H9 (cell line): ENCODE data around the gene ACKR3. TPM values are rescaled to one million over a fixed set of nuclear protein-coding genes. Genes with fewer than 3 reads are reported as not detected.

Experiments used
- DNase-seq: peaks from one replicate; pipeline ENCODE4 v3.0.0-alpha.2; 2017
- H2AFZ ChIP-seq: one replicate; pipeline ENCODE4 v1.6.1; 2013; ENCODE audit warnings: mild to moderate bottlenecking, low read length, control low read depth, moderate library complexity
- H2AK5ac ChIP-seq: 2 replicates; pipeline ENCODE4 v1.6.1; 2013; ENCODE audit warnings: low read length, control low read depth, mixed read lengths; ENCODE audit not compliant: insufficient read length
- H2BK120ac ChIP-seq: one replicate; pipeline ENCODE4 v1.6.1; 2013; ENCODE audit warnings: low read depth, mild to moderate bottlenecking, low read length, control low read depth, inconsistent platforms; ENCODE audit not compliant: poor library complexity, severe bottlenecking
- H2BK12ac ChIP-seq: 2 replicates; pipeline ENCODE4 v1.6.1; 2013; ENCODE audit warnings: low read length, control low read depth, mixed read lengths, low read depth; ENCODE audit not compliant: insufficient read length
- H2BK15ac ChIP-seq: 2 replicates; pipeline ENCODE4 v1.6.1; 2013; ENCODE audit warnings: low read depth, low read length, control low read depth
- H2BK20ac ChIP-seq: one replicate; pipeline ENCODE4 v1.6.1; 2013; ENCODE audit warnings: low read depth, mild to moderate bottlenecking, low read length, control low read depth, inconsistent platforms; ENCODE audit not compliant: poor library complexity, severe bottlenecking
- H2BK5ac ChIP-seq: 2 replicates; pipeline ENCODE4 v1.6.1; 2013; ENCODE audit warnings: low read length, control low read depth, mixed read lengths; ENCODE audit not compliant: insufficient read length
- H3K14ac ChIP-seq: 2 replicates; pipeline ENCODE4 v1.6.1; 2013; ENCODE audit warnings: low read length, control low read depth; ENCODE audit not compliant: insufficient read depth
- H3K18ac ChIP-seq: 2 replicates; pipeline ENCODE4 v1.6.1; 2013; ENCODE audit warnings: low read depth, mild to moderate bottlenecking, mixed read lengths, low read length, control low read depth; ENCODE audit not compliant: insufficient read length
- H3K23ac ChIP-seq: 2 replicates; pipeline ENCODE4 v1.6.1; 2013; ENCODE audit warnings: low read length, control low read depth, mixed read lengths, low read depth; ENCODE audit not compliant: insufficient read length
- H3K23me2 ChIP-seq: 2 replicates; pipeline ENCODE4 v1.6.1; 2013; ENCODE audit warnings: low read depth, mild to moderate bottlenecking, mixed read lengths, low read length, control low read depth; ENCODE audit not compliant: insufficient read length, poor library complexity, severe bottlenecking
- H3K27ac ChIP-seq: 2 replicates; pipeline ENCODE4 v1.5.1; 2013; ENCODE audit warnings: low read length, control low read depth, mixed read lengths, low read depth; ENCODE audit not compliant: insufficient read length
- H3K27me3 ChIP-seq: 2 replicates; pipeline ENCODE4 v1.6.1; 2013; ENCODE audit warnings: low read length, control low read depth, inconsistent platforms; ENCODE audit not compliant: insufficient read depth
- H3K4ac ChIP-seq: 2 replicates; pipeline ENCODE4 v1.6.1; 2013; ENCODE audit warnings: low read depth, mild to moderate bottlenecking, control low read depth, inconsistent platforms, low read length, moderate library complexity
- H3K4me1 ChIP-seq: 2 replicates; pipeline ENCODE4 v1.6.1; 2013; ENCODE audit warnings: low read length, control low read depth, inconsistent platforms; ENCODE audit not compliant: insufficient read depth
- H3K4me2 ChIP-seq: 2 replicates; pipeline ENCODE4 v1.6.1; 2013; ENCODE audit warnings: low read length, control low read depth, mixed read lengths; ENCODE audit not compliant: insufficient read length, insufficient read depth
- H3K56ac ChIP-seq: 2 replicates; pipeline ENCODE4 v1.6.1; 2013; ENCODE audit warnings: low read depth, mild to moderate bottlenecking, mixed read lengths, low read length, control low read depth; ENCODE audit not compliant: insufficient read length
- H3K79me1 ChIP-seq: 2 replicates; pipeline ENCODE4 v1.6.1; 2013; ENCODE audit warnings: low read depth, mild to moderate bottlenecking, moderate library complexity, low read length, control low read depth, inconsistent platforms; ENCODE audit not compliant: insufficient read depth, poor library complexity, severe bottlenecking
- H3K79me2 ChIP-seq: 2 replicates; pipeline ENCODE4 v1.6.1; 2013; ENCODE audit warnings: low read length, control low read depth, inconsistent platforms; ENCODE audit not compliant: insufficient read depth
- H3K9ac ChIP-seq: 2 replicates; pipeline ENCODE4 v1.6.1; 2013; ENCODE audit warnings: low read length, control low read depth, mixed read lengths; ENCODE audit not compliant: insufficient read length; ENCODE audit errors: extremely low read depth
- H3K9me3 ChIP-seq: one replicate; pipeline ENCODE4 v1.6.1; 2013; ENCODE audit warnings: low read depth, low read length, inconsistent platforms; ENCODE audit not compliant: control insufficient read depth
- H3T11ph ChIP-seq: one replicate; pipeline ENCODE4 v1.6.1; 2013; ENCODE audit warnings: mild to moderate bottlenecking, low read length, control low read depth, inconsistent platforms
- H4K20me1 ChIP-seq: one replicate; pipeline ENCODE4 v1.6.1; 2013; ENCODE audit not compliant: control insufficient read depth, insufficient read length, insufficient read depth
- H4K5ac ChIP-seq: 2 replicates; pipeline ENCODE4 v1.6.1; 2013; ENCODE audit warnings: low read depth, mild to moderate bottlenecking, mixed read lengths, low read length, control low read depth; ENCODE audit not compliant: insufficient read length
- H4K8ac ChIP-seq: replicated peaks from 2 replicates; pipeline ENCODE4 v1.6.1; 2013; ENCODE audit warnings: low read length, control low read depth, mixed read lengths, low read depth; ENCODE audit not compliant: insufficient read length
- H4K91ac ChIP-seq: 2 replicates; pipeline ENCODE4 v1.6.1; 2013; ENCODE audit warnings: low read depth, mild to moderate bottlenecking, moderate library complexity, mixed read lengths, low read length, control low read depth; ENCODE audit not compliant: insufficient read length
- H3K27ac Mint-ChIP-seq, 3 experiments: 2 replicates in 2 of 3; 3 replicates in 1 of 3; pipeline ENCODE4 v1.8.0; 2020 to 2021; ENCODE audit warnings: mixed read lengths in 3 of 3, mild to moderate bottlenecking in 1 of 3, moderate library complexity in 1 of 3
- H3K27me3 Mint-ChIP-seq: 2 replicates; pipeline ENCODE4 v1.8.0; 2021; ENCODE audit warnings: low read depth, mild to moderate bottlenecking, moderate library complexity, mixed read lengths
- H3K36me3 Mint-ChIP-seq, 3 experiments: 2 replicates in 2 of 3; 3 replicates in 1 of 3; pipeline ENCODE4 v1.8.0; 2020 to 2021; ENCODE audit warnings: low read depth in 3 of 3, mixed read lengths in 3 of 3; ENCODE audit not compliant: insufficient read depth in 1 of 3
- H3K4me1 Mint-ChIP-seq, 2 experiments: 2 replicates each; pipeline ENCODE4 v1.8.0; 2020; ENCODE audit warnings: mixed read lengths in 2 of 2
- H3K4me3 Mint-ChIP-seq, 2 experiments: 2 replicates in 1 of 2; 3 replicates in 1 of 2; pipeline ENCODE4 v1.8.0; 2020 to 2021; ENCODE audit warnings: mild to moderate bottlenecking in 2 of 2, mixed read lengths in 2 of 2, moderate library complexity in 1 of 2
- H3K9me3 Mint-ChIP-seq, 2 experiments: 2 replicates in 1 of 2; 3 replicates in 1 of 2; pipeline ENCODE4 v1.8.0; 2020; ENCODE audit warnings: mild to moderate bottlenecking in 2 of 2, mixed read lengths in 2 of 2, moderate library complexity in 1 of 2
- WGBS: extraction: QIAGEN DNeasy Blood & Tissue Kit; methylation state at CpG from one replicate; pipeline ENCODE4 v1.1.7; 2013; ENCODE audit warnings: missing lambda C conversion rate, low lambda C conversion rate, mixed read lengths; ENCODE audit not compliant: insufficient read length; ENCODE audit errors: extremely low coverage; 5-methylcytosine and 5-hydroxymethylcytosine counted together
- total RNA-seq: library from RNA; stranded (reverse); gene quantifications from 2 replicates; pipeline ENCODE4 v1.2.1, GENCODE V29; 2021
- TF ChIP-seq, protein P1 (sequence below): fragments of 200-600 bp; sonication (generic); conservative IDR thresholded peaks from 3 replicates; pipeline ENCODE4 v1.8.0; 2021; ENCODE audit warnings: antibody characterized with exemption, mild to moderate bottlenecking

Gene ACKR3
- total RNA-seq, 1 experiment from 2014 or later: 0.44 TPM

DNA sequence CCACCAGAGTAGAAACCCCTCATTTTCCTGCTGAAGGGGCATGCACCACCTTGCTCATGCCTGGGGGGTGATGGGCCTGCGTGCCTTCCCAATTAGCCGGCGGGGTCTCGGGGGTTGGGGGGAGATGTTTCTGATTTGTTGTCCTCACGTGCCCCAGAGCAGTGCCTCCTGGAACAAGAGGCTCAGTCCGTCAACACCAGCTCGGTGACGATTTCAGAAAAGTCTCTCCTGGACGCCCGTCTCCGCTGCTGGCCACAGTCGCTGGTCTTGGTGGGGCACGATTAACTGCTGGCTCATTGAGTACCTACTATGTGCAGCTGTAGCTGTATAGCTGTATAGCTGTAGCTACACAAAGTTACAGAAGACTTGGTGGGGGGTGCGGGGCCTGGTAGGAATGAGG lies 4.4 kb downstream of the ACKR3 start:
- H3K56ac ChIP-seq: no peak overlapping the region
- no peak overlapping the region for H2BK12ac ChIP-seq
- no peak overlapping the region for H3K18ac ChIP-seq
- no peak overlapping the region for H3K14ac ChIP-seq
- peaks cover 2% of the 10 kb centered on the region for H3K23me2 ChIP-seq
- no peaks in the 10 kb centered on the region for H4K20me1 ChIP-seq
- DNase-seq: no peak
- no peak overlapping the region for H2BK20ac ChIP-seq
- H2BK120ac ChIP-seq: no peak overlapping the region
- no peaks in the 10 kb centered on the region for H3K79me2 ChIP-seq
- no peak overlapping the region for H2AK5ac ChIP-seq
- Mint-ChIP-seq H3K36me3 (no peaks in the 10 kb centered on the region), H3K27ac (peak overlapping the region in 1 of 3 experiments; percentile 74; a peak in 1 of 7 replicates), H3K9me3 (no peaks in the 10 kb centered on the region), H3K27me3 (peaks cover 10% of the 10 kb centered on the region), H3K4me3 (no peak overlapping the region), H3K4me1 (peaks cover 71 to 74% of the 10 kb centered on the region in 2 experiments)
- H3K4me2 ChIP-seq: no peak overlapping the region
- H4K91ac ChIP-seq: no peak overlapping the region
- peaks cover 4% of the 10 kb centered on the region; the same call in 1 of the 2 replicates for H3K4me1 ChIP-seq
- TF ChIP-seq, protein P1, sequence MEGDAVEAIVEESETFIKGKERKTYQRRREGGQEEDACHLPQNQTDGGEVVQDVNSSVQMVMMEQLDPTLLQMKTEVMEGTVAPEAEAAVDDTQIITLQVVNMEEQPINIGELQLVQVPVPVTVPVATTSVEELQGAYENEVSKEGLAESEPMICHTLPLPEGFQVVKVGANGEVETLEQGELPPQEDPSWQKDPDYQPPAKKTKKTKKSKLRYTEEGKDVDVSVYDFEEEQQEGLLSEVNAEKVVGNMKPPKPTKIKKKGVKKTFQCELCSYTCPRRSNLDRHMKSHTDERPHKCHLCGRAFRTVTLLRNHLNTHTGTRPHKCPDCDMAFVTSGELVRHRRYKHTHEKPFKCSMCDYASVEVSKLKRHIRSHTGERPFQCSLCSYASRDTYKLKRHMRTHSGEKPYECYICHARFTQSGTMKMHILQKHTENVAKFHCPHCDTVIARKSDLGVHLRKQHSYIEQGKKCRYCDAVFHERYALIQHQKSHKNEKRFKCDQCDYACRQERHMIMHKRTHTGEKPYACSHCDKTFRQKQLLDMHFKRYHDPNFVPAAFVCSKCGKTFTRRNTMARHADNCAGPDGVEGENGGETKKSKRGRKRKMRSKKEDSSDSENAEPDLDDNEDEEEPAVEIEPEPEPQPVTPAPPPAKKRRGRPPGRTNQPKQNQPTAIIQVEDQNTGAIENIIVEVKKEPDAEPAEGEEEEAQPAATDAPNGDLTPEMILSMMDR: no peak
- no peak overlapping the region for H4K5ac ChIP-seq
- H3K79me1 ChIP-seq: no peaks in the 10 kb centered on the region
- H3K9me3 ChIP-seq: no peaks in the 10 kb centered on the region
- no peak overlapping the region for H3K9ac ChIP-seq
- H3K23ac ChIP-seq: no peak overlapping the region
- no CpG with 5 or more reads among the region's 14 CpGs for WGBS
- no peak overlapping the region for H2BK15ac ChIP-seq
- no peak overlapping the region for H3K4ac ChIP-seq
- no peak overlapping the region for H3K27ac ChIP-seq
- H2BK5ac ChIP-seq: no peak overlapping the region
- H3T11ph ChIP-seq: no peak overlapping the region
- no peaks in the 10 kb centered on the region; the same call in 1 of the 2 replicates for H3K27me3 ChIP-seq
- H2AFZ ChIP-seq: no peak overlapping the region
- H4K8ac ChIP-seq: no peak overlapping the region
